Measurements from ENCODE around the gene TMEM132E.

TMEM132E gene

GRCh38 chr17:34667656-34668055, 88.3 kb downstream of the TMEM132E start:
- H3K27ac ChIP-seq: no peak overlapping the region
- TF ChIP-seq ZFX (IDR thresholded peaks at IDR 0.05; ENCODE audit: borderline replicate concordance) (no peak), CTCF (IDR thresholded peaks at IDR 0.05) (no peak)

GRCh38 chr17:34668206-34668605, 88.8 kb downstream of the TMEM132E start:
- H3K27ac ChIP-seq: no peak overlapping the region
- no peak for TF ChIP-seq CTCF (IDR thresholded peaks at IDR 0.05)
- no peak for TF ChIP-seq ZFX (IDR thresholded peaks at IDR 0.05; ENCODE audit: borderline replicate concordance)

GRCh38 chr17:34669511-34669910, 90.1 kb downstream of the TMEM132E start:
- no peak overlapping the region for H3K27ac ChIP-seq

GRCh38 chr17:34670618-34671017, 91.2 kb downstream of the TMEM132E start:
- TF ChIP-seq ZFX (IDR thresholded peaks at IDR 0.05; ENCODE audit: borderline replicate concordance) (no peak), CTCF (IDR thresholded peaks at IDR 0.05) (no peak)
- no peak overlapping the region for H3K27ac ChIP-seq

More at GRCh38 chr17:34669511-34669910, 90.1 kb downstream of the TMEM132E start:
- no peak for TF ChIP-seq ZFX (IDR thresholded peaks at IDR 0.05; ENCODE audit: borderline replicate concordance)
- TF ChIP-seq CTCF (IDR thresholded peaks at IDR 0.05): no peak

- TF ChIP-seq ZFX (IDR thresholded peaks at IDR 0.05; ENCODE audit: borderline replicate concordance) (no peak), CTCF (IDR thresholded peaks at IDR 0.05) (no peak)
These were observed 91.8 kb downstream of the TMEM132E start for GRCh38 chr17:34671191-34671590.

GRCh38 chr17:34672176-34672785, 92.9 kb downstream of the TMEM132E start:
- H3K27ac ChIP-seq: no peak overlapping the region
- TF ChIP-seq CTCF (IDR thresholded peaks at IDR 0.05) (no peak), ZFX (IDR thresholded peaks at IDR 0.05; ENCODE audit: borderline replicate concordance) (no peak)

More at GRCh38 chr17:34671191-34671590, 91.8 kb downstream of the TMEM132E start:
- no peak overlapping the region for H3K27ac ChIP-seq

- no peak for TF ChIP-seq CTCF (IDR thresholded peaks at IDR 0.05)
- no peak for TF ChIP-seq ZFX (IDR thresholded peaks at IDR 0.05; ENCODE audit: borderline replicate concordance)
- H3K27ac ChIP-seq: no peak overlapping the region
These were observed 94.1 kb downstream of the TMEM132E start for GRCh38 chr17:34673516-34673915.

Data from 22Rv1 (cell line).